T47D (cell line): Measurements from ENCODE around the gene RAPGEF2.
"Not testable (repeated sequence)": the region's sequence is repeated elsewhere in the genome, so short reads cannot be mapped to it uniquely, and the experiment has no call there.

ENCODE experiments used
- DNase-seq, 2 experiments: peaks; one replicate each; pipeline versions ENCODE4 v3.0.0 to v3.0.0-alpha.2; 2011 to 2012; ENCODE audit warnings: low read depth in 1 of 2, low spot score in 1 of 2
- JUND ChIP-seq: IDR thresholded peaks from 2 replicates; pipeline ENCODE4 v1.6.1; 2012; ENCODE audit warnings: low read depth
- in situ Hi-C: cut with HindIII; loops from 2 replicates; pipeline ENCODE4 v1.10.0; 2016; ENCODE audit warnings: low sequenced_read_pairs, low pct_unique_long_range_greater_than_20kb

RAPGEF2 gene

DNA sequence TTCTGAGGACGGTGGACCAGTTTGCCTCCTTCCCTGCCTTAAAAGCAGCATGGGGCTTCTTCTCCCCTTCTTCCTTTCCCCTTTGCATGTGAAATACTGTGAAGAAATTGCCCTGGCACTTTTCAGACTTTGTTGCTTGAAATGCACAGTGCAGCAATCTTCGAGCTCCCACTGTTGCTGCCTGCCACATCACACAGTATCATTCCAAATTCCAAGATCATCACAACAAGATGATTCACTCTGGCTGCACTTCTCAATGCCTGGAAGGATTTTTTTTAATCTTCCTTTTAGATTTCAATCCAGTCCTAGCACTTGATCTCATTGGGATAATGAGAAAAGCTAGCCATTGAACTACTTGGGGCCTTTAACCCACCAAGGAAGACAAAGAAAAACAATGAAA, 255.3 kb downstream of the RAPGEF2 start:
- in situ Hi-C loops = no loop called here
- no peak for DNase-seq
- TF ChIP-seq JUND = no peak

DNA sequence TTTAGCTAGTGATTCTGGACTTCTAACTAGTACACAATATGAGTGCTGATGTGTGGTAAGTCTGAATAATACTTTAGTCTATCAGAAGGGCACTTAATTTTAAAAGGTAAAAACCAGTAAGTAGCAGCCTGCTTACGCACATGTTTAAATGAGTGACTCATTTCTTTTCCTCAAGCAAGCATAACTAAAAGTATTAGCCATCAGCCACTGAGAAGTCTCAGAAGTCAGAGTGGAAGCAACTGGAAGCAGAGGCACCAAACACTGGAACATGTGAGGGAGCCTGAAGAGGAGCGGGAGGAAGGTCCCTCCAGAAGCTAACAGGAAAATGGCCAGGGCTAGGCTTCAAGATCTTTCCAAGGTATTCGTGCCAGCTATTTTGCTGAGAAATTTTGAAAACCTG, 257.7 kb downstream of the RAPGEF2 start:
- DNase-seq = no peak
- no peak for TF ChIP-seq JUND
- in situ Hi-C loops = no loop called here

DNA sequence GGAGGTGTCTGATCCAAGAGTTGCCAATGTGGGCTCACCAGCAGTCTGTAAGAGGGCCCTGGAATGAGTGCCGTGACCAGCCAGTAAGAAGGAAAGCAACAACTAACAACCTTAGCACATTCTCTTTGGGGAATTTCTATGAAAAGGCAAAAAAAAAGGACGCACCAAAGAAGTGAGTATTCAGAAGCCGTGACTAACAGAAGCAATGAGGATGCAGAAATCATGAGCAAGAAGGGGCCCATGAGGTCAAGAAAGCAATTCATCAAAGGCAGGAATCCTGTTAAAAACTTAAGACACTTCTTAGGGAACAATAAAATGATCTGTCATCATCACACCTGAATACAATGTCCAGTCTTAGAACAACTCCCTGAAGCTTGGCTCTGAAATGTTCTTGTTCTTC, 260.5 kb downstream of the RAPGEF2 start:
- no peak for TF ChIP-seq JUND
- in situ Hi-C loops = no loop called here

GRCh38 chr4:159366966-159367780, 264.3 kb downstream of the RAPGEF2 start:
- in situ Hi-C loops = no loop called here
- no peak for DNase-seq
- TF ChIP-seq JUND = no peak

More for the DNA sequence above, 260.5 kb downstream of the RAPGEF2 start:
- no peak for DNase-seq

- no peak for DNase-seq
- in situ Hi-C loops = no loop called here
- TF ChIP-seq JUND = no peak
Observed at GRCh38 chr4:159367781-159368080, 264.9 kb downstream of the RAPGEF2 start.

GRCh38 chr4:159368320-159368719, 265.4 kb downstream of the RAPGEF2 start:
- TF ChIP-seq JUND = no peak
- no peak for DNase-seq
- in situ Hi-C loops = no loop called here

GRCh38 chr4:159369256-159369655, 266.4 kb downstream of the RAPGEF2 start:
- TF ChIP-seq JUND = no peak
- no peak for DNase-seq
- in situ Hi-C loops = no loop called here

- DNase-seq = no peak
- no peak for TF ChIP-seq JUND
- in situ Hi-C loops = no loop called here
Observed at GRCh38 chr4:159370286-159370685, 267.4 kb downstream of the RAPGEF2 start.

DNA sequence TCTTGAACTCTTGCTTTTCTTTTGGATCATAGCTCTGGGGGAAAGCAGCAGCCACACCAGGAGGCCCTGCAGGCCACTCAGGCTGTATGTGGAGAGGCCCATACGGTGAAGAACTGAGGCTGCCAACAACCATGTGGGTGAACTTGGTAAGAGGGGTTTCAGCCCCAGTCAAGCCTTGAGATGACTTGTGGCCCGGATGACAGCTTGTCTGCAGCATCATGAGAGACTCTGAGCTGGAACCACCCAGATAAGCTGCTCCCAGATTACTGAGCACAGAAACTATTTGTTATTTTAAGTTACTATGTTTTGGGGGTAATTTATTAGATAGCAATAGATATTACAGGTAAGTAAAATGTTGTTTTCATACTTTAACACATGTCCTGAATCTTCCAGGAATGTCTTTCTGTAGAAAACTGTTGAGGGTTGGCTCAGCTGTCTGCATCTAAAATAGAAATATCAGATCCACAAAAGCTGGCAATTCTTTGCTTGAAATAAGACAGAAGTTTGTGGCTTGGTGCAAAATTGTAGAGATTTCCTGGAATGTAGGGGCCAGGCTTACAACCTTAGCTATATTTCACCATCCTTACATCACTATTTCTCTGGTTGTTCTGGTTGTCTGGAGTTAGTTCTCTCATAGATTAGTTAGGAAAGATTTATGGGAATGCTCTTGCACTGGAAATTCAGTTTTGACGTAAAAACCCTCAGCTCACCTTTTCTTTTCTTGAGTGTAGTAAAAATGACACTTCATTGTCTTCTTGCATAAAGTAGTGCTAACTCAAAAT, 272.1 kb downstream of the RAPGEF2 start:
- no peak for TF ChIP-seq JUND
- in situ Hi-C loops = no loop called here
- no peak for DNase-seq

GRCh38 chr4:159376289-159376688, 273.4 kb downstream of the RAPGEF2 start:
- in situ Hi-C loops = no loop called here

GRCh38 chr4:159378056-159378616, 275.3 kb downstream of the RAPGEF2 start:
- DNase-seq = no peak
- no peak for TF ChIP-seq JUND
- in situ Hi-C loops = no loop called here

More at GRCh38 chr4:159376289-159376688, 273.4 kb downstream of the RAPGEF2 start:
- no peak for DNase-seq
- TF ChIP-seq JUND = no peak

- DNase-seq, in situ Hi-C loops: not testable (repeated sequence)
Observed at GRCh38 chr4:159379064-159379463, 276.2 kb downstream of the RAPGEF2 start.

- DNase-seq = no peak
- no peak for TF ChIP-seq JUND
- in situ Hi-C loops = no loop called here
Observed at GRCh38 chr4:159379836-159380235, 277.0 kb downstream of the RAPGEF2 start.
